Mucosa of gallbladder (tissue), 1 donor: Measurements from ENCODE around the gene GREB1L. TPM values are rescaled to one million over a fixed set of nuclear protein-coding genes. Genes with fewer than 3 reads are reported as not detected.
"Not testable (repeated sequence)": the region's sequence is repeated elsewhere in the genome, so short reads cannot be mapped to it uniquely, and the experiment has no call there.

ENCODE experiments used
- DNase-seq: peaks from one replicate; pipeline ENCODE4 v3.0.0-alpha.2; 2020; ENCODE audit warnings: low spot score
- total RNA-seq: library from RNA; stranded (reverse); gene quantifications from one replicate; pipeline ENCODE4 v1.2.1, GENCODE V29; 2021
- donor health status: DM: no; HTN: no; CAD: no.

Gene GREB1L
- 0.40 TPM for total RNA-seq

DNA sequence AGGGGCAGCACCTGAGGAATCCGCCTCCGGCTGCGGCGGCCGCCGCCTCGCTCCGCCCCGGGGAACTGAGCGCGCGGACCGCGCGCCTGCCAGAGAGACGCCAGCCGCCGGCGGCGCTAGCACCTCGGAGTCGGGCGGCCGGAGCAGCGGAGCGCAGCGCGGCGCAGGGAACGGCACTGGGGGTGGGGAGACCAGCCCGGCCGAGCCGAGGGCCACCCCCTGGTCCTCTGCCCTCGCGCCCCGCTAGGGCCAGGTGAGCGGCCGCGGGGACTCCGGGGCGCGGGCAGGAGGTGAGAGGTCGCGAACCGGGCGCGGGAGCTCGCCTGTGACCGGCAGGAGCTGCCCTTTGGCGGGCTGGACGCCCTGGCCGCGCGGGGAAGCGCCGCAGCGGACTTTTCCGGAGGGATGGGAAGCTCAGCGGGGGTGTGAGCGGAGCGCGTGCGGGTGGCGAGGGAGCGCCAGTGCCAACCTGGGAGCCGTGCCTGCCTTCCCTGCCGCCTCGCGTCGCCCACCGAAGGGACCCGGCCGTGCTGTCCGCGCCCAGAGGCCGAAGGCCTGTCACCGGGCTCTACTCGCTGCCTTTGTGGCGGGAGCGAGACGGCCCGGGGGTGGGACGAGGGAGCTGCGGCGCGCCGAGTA lies at the start of gene GREB1L:
GREB1L (plus strand) TSS at position 92 of the 639 bp plus-strand sequence. CDS start 141,287 bp downstream, outside the sequence.
- no peak for DNase-seq

DNA sequence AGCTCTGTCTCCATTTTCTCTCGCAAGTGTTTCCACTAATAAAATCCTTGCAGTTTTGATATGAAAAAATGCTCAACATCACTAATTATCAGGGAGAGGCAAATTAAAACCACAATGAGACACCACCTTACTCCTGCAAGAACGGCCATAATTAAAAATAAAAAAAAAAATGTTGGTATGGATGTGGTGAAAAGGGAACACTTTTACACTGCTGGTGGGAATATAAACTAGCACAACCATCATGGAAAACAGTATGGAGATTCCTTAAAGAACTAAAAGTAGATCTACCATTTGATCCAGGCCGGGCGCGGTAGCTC lies 49.8 kb upstream of the GREB1L start:
- DNase-seq: no peak

DNA sequence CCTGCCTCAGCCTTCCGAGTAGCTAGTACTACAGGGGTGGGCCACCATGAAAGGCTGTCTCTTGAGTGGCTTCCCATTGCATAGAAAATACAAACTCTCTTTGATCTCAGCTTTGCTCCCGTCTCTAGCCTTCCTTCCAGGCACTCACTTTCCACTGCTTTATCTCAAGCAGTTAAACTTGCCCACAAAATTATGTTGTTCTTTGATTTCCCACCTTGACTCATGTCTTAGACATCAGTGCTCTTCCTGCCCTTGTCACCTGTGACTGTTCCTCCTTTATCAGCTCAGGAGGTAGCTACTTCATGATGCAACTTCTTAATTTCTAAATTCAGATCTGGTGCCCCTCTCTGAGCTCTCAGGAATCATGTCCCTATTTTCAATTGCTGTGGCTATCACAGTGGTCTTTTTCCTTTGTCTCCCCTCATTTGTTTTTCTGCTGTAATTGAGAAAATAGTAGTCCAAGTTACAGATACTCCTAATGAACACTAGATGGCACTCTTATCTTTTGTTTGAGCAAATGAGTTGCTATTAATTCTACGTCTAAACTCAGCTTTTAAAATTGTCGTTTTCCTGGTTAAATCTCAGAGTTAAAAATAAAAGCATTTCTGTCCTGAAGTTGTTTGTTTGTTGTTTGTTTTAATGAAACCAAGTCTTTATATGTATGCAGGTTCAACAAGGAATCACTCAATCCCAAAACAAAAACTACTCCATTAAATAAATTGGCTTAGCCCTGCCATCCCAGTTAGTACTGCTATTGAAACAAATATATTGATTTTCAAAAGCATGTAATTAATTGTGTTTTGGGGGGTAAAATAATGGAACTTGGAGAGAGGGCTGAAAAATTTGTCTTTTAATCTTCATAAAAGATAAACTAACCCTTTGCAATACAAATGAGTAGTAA lies 46.9 kb upstream of the GREB1L start:
- no peak for DNase-seq

DNA sequence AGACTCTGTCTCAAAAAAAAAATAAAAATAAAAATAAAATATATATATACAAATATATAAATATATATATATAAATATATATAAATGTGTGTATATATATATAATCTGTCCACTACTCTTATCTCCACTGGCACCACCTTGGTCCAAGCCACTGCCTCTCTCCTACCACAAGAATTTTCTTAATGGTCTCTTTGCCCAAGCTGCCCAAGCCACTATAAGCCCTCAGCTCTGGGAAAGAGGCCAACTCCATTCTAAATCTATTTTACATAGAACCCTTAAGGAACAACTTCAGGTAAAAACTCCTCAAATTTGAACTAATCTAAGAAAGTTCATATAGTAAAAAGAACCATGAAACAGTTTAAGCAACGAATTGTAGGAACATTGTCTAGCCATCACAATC lies 45.6 kb upstream of the GREB1L start:
- DNase-seq: no peak

DNA sequence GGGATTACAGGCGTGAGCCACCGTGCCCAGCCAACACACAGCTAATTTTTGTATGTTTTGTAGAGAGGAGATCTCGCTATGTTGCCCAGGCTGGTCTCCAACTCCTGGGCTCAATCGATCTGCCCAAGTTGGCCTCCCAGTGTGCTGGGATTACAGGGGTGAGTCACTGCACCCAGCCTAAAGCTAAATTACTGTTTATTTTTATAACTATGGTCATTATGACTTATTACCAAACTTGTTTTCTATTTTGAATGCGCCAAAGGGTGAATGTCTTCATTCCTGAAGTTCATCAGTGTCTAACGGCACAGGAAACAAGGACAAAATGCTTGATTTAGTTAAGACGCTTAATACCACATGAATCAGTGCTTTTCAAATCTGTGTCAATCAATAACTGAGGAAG lies 38.9 kb upstream of the GREB1L start:
- DNase-seq: no peak

DNA sequence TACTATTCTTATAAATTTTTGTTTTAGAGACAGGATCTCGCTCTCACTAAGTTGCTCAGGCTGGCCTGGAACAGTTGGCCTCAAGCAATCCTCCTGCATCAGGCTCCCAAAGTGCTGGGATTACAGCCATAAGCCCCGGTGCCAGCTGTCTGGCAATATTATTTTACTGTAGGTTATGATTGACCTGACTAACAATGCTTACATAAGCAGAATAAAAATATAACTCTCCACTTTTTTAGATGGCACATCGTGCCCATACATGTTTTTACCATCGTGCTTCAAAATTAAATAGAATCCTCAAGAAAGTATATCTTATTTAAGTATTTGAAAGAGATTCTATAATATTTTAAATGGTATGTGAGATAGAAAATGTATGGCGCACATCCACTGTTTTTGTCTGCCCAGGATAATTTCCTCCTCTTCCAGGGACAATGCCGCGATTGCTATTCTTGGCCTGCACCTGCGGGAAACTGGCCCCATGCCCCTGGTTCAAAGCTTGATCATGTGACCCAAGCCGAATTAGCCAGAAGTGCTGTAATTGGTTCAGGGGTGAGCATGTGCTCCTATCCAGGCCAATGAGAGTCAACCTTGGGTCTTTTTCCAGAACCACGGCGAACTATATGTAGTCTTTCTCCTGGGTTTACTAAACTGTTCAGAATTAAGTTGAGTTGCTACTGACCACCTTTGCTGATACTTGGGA lies 38.3 kb upstream of the GREB1L start:
- no peak for DNase-seq

DNA sequence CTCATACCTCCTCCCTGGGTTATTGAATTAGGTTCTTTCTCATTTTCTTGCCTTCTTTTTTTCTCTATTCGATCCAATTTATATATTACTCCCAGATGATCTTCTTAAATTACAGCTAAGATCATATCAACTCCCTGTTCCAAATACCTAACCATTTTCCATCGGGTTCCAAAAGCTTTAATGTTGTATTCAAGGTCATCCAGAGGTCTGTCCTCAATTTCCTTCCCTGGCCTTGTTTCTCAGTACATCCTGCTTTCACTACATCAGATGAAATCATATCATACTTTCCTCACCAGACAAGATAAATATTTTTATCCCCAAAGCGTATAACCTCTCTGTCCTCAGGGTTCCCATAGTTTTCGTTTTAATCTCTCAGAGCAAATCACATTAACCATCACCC lies 36.3 kb upstream of the GREB1L start:
- no peak for DNase-seq

DNA sequence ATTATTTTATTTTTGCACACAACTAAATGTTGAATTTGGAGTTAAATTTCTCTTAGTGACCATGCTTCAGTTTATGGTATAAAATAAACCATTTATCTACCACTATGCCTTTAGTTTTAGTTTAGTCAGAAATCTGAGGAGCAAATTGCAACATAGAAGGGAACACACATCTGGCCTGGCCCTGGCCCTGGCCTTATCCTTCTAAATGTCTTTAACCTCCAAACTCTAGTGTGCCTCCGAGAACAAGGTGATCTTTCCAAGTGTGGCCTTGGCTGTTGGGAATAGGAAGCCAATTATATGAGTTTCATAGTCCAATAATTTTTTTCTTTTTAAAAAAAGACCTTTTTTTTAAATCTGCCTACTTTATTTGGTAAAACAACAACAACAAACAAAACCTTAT lies 31.8 kb upstream of the GREB1L start:
- DNase-seq: no peak

DNA sequence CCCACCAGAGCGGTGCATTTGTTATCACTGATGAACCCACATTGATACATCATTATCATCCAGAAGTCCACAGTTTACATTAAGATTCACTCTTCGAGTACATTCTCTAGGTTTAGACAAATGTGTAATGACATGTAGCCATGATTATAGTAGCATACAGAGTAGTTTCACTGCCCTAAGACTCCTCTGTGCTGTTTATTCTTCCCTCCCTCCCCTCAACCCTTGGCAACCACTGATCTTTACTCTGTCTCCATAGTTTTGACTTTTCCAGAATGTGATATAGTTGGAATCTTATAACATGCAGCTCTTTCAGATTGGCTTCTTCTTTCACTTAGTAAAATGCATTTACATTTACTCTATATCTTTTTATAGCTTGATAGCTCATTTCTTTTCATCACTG lies 31.2 kb upstream of the GREB1L start:
- DNase-seq: no peak

DNA sequence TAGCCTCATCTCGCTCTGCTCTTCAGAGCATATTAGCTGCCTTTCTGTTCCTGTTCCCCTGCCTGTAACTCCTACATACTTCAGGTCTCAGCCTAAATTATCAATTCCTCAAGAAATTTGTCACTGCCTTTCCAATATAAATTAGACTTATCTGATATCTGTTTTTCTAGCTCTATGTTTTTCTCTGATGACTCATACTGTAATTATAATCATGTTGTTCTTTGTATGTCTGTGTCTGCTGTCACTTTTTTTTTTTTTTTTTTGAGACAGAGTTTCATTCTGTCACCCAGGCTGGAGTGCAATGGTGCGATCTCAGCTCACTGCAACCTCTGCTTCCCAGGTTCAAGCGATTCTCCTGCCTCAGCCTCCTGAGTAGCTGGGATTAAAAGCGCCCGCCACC lies 27.6 kb upstream of the GREB1L start:
- DNase-seq: not testable (repeated sequence)

DNA sequence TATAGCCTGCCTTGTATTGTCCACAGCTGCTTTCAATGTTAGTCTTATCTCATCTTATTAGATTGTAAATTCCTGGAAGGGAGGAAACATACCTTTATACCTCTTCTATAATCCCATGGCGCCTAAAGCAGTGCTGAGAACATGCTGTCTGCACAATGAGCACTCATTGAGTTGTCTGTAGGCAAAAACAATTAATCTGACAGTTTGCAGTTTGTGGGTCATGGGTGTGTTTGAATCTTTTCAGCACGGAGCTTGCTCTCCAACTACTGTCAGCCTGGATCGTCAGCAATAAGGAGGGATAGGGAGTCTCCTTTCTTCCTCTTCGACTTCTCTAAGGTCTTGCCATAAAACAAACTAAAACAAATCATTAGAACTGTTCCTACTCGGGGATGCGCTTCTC lies 26.5 kb upstream of the GREB1L start:
- no peak for DNase-seq

DNA sequence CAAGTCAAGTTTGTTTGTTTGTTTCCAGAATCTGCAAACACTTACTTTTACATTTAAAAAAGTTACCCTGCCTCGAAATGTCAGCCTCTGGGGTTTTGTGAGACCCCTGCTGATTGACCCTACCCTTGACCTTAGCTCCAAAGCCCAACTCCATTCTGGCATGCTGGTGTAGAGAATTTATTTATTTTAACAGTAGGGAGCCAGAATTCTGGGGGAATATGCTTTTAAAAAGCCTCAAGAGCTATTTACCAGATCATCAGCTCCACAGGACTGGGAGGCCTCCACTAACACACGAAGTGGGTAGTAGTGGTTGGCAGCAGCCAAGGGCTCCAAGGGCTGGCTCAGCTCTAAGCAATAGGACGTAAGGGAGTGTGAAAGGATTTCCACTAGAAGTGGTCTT lies 23.2 kb upstream of the GREB1L start:
- DNase-seq: no peak

DNA sequence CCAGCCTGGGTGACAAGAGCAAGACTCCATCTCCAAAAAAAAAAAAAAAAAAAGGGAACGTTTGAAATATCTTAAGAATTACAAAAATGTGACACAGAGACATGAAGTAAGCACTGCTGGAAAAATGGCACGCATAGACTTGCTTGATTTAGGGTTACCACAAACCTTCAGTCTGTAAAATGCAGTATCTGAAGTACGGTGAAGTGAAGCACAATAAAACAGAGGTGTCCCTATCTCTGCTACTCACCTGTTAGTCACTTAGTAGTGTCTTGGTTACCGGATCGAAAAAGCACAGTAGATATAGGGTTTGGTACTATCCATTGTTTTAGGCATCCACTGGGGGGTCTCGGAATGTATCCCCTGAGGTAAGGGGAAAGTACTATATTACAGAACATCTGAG lies 11.6 kb upstream of the GREB1L start:
- DNase-seq: no peak

DNA sequence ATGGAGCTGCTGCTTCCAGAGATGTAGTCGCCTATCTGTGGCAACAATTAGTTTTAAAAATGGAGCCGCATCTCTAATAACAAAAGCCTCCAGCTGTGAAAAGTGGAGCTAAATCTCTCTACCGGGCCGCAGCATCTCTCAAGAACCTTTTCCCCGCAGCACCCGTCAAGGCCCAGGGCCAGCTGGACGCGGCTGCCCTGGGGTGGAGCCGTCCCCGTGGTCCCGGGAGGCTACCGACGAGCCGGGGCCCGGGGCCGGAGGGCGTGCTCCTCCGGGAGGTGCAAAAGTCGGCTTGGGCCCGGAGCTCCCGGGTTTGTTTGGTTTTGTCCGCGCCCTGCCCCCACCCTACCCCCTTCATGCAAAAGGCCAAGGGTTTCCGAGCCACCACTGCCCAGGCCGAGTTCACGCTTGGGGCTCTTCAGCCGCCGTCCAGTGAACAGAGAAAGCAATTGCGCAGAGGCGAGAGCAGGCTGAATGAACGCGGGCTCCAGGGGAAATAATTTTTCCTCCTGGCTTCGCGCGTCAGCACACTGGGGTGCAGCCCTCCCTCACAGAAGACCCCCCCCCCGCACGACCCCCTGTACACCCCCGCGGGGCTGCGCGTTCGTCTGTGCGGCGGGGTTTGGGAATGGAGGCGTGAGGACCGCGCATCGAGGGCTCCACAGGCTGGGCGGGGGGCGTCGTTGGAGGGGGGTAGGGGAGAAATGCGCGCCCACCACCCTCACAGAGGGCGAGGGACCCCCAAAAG lies 557 bp upstream of the GREB1L start:
- DNase-seq: no peak

DNA sequence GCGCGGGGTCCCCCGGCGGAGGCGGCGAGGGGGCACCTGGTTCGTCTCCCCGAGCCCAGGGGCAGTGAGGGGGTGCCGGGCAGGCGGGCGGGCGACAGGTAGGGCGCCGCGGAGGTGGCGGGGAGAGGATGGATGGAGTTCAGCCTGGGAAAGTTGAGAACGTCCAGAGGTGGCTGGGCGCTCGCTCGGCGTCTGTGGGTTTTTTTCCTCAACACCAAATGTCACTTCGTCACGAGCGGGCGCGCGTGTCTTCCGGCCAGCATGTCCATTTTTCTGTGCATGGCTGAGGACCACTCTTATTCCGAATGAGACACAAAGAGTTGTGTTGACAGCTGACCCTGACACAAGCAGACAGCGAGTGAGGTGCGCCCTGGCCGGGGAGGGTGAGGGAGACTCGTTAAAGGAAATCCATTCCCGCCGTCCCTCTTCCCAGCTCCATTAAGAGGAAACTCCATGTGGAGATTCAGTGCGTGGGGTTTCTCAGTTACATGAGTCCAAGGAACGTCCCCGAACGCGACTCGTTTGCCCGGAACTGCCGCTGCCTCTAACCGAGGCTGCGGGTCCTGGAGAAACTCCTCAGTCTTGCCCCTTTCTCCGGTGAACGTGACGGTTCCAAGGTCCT lies 859 bp downstream of the GREB1L start:
- DNase-seq: no peak

DNA sequence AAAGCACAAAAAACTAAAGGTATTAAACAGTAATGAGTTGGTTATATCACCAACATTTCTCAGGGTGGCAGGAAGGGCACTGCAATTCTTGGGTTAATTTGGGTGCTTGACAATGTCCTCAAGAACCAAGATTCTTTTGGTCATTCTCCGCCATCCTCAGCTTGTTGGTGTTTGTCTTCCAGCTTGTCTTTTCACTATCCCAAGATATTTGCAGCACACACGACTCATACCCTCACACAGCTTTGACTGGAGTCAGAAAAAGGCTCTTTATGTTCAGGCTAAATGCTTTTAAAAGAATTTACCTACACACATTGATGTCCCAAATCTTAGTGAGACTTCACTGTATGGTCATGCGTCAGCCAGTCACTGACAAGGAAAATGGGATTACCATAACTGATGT lies 12.5 kb downstream of the GREB1L start:
- no peak for DNase-seq

DNA sequence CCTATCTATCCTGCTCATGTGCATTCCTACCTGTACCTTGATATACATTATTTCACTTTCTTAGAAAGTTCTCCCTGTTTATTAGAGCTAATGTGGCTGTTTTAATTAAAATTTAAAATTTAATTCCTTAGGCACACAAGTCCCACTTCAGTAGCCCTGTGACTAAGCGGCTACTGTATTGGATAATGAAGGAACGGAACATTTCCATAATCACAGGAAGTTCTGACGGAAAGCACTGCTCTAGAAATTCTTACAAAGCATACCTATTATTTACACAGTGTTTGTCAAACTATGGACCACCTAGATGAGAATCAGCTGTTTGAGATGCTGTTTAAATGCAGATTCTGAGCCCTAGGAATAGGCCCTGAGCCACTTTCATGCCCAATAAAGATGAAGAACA lies 13.2 kb downstream of the GREB1L start:
- no peak for DNase-seq

DNA sequence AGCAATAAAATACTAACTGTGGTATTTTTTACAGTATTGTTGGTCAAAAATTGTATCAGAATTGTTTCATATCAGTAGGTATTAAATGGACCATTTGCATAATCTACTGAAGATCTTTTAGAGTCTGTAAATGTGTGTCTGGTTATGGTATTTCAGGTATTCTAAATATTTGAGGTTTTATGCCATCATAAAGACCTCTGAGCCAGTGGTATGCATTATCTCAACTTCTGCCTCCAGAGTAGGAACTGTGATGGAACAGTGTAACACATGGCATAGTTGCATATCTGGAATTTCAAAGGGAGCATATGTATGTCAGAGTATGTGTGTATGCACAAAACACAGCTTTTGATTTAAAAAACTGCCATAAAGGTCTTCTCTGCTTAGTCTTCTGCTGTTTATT lies 15.4 kb downstream of the GREB1L start:
- DNase-seq: no peak

DNA sequence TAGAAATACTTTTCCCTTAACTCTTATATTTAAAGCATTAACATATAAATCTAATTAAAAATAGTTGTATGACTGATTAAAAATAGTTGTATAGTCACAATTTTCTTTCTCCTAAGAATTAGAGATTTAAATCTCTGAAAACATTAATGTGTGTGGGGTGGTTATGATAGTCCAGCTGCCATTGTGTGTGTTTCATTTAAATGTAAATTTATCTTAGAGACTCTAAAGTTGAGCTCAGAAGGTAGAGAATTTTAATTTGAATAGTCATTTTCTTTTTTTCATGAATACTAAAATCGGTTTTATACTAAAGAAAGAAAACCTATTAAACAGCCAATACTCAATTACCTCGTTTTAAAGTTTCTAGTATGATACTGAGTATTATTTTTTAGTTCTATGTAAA lies 18.6 kb downstream of the GREB1L start:
- DNase-seq: no peak

DNA sequence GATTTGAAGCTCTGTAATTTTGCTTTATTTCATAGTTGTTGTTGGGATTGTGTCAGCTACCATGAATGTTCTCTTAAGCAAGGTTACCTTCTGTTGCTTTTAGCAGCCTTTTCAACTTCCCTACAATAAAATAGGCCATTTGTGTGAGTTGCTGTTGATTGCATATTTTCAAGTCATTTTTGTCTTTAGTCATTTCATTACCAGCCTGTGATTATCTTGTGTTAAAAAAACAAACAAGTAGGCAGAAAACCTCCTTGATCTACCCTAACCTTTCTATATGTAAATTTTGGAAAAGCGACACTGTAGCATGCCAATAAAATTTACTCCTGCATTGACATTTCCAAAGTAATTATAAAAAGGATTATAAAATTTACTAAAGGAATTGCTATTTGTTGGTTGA lies 19.3 kb downstream of the GREB1L start:
- no peak for DNase-seq

DNA sequence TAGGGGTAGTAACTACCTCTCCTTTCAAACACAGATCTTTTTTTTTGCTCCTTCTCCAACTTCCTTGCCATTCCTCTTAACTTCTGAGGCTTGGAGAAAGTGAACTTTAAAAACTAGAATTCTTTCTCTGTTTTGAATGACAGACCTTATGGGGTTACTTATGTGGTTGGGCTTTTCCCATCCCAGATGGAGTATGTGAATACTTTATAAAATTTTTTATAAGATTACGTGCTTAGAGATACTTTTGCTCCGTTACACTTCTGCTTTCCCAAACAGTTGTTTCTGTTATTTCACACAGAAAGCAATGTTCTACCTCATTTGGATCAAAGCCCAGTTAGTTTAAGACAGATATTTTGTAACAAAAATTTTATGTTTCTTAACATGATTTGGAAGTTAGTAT lies 20.2 kb downstream of the GREB1L start:
- no peak for DNase-seq

DNA sequence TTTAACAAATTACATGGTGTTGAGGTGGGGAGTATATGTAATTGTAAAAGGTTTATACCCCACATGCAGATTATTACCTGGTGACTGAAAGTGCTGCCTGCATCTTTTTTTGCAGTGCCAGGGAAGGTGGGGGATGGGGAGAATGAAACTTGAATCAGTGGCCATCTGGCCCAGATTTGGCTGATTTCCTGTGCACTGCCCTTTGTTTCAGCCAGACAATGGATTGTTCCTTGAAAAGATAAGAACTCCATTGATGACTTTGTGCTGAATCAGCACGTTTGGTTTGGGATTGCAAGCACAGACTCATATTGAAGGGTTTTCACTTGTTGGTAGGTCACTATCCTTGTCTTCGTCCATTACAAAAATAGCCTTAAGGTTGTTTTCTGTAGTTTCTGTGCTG lies 20.9 kb downstream of the GREB1L start:
- DNase-seq: no peak
